HL-60 (cell line): ENCODE results near the gene CIT.

Source experiments
- CTCF ChIP-seq: IDR thresholded peaks from one replicate; pipeline ENCODE4 v1.5.1; 2011; ENCODE audit warnings: low read length, control low read depth, inconsistent platforms; ENCODE audit not compliant: insufficient read depth
- GABPA ChIP-seq: IDR thresholded peaks from 2 replicates; pipeline ENCODE4 v1.6.1; 2012; ENCODE audit warnings: low read depth
- POLR2AphosphoS5 ChIP-seq: IDR thresholded peaks from 2 replicates; pipeline ENCODE4 v1.6.1; 2012; ENCODE audit warnings: low read depth

GRCh38 chr12:119683413-119683812 is 193.7 kb downstream of the CIT start:
- TF ChIP-seq GABPA (no peak), CTCF (no peak), POLR2AphosphoS5 (no peak)
